HepG2 (cell line): ENCODE results near the gene JMY. TPM values are rescaled to one million over a fixed set of nuclear protein-coding genes. Genes with fewer than 3 reads are reported as not detected.

Source experiments
- ATAC-seq: fragments of 200-7000 bp; cut with Tn5 transposase; 3 replicates; pipeline ENCODE4 v1.9.1; 2020; ENCODE audit warnings: mild to moderate bottlenecking, moderate library complexity
- BruUV-seq: library from RNA; stranded (reverse); fragments of 400-500 nt; replicated peaks from 2 replicates; lab custom pipeline; 2021; lab: Mats Ljungman, UMichigan
- CTCF ChIA-PET: fragments of 300-600 bp; formaldehyde crosslinking; extraction: SDS; loops from one replicate; lab custom pipeline; 2021; ENCODE audit warnings: low total read pairs, inconsistent platforms, low intra/inter-chr PET ratio; lab: Yijun Ruan, JAX
- POLR2A ChIA-PET: fragments of 350-600 bp; sonication (Branson Sonifier 250); formaldehyde crosslinking; loops from one replicate; lab custom pipeline; 2020; ENCODE audit warnings: antibody characterized with exemption, inconsistent platforms; lab: Yijun Ruan, JAX
- DNase-seq: peaks from one replicate; pipeline ENCODE4 v3.0.0-alpha.2; 2015; ENCODE audit warnings: low spot score
- FAIRE-seq: peaks from 3 replicates; lab custom pipeline; 2011; peaks lifted over from hg19 to GRCh38; lab: Jason Lieb, UNC
- H2AFZ ChIP-seq: one replicate; pipeline ENCODE4 v1.6.1; 2011; ENCODE audit warnings: low read length, inconsistent platforms
- H3K27ac ChIP-seq: fragments of 300-600 bp; 3 replicates; pipeline ENCODE4 v1.8.0; 2011; ENCODE audit warnings: mixed run types, mild to moderate bottlenecking, mixed read lengths, low read length, inconsistent platforms; ENCODE audit not compliant: insufficient read depth; ENCODE audit errors: extremely low read length
- H3K27me3 ChIP-seq, 2 experiments: fragments of 200-600 bp in 1 of 2; 2 replicates in 1 of 2; 3 replicates in 1 of 2; pipeline versions ENCODE4 v1.6.0 to v1.8.0; 2011; ENCODE audit warnings: low read length in 2 of 2, mild to moderate bottlenecking in 2 of 2, moderate library complexity in 2 of 2, inconsistent platforms in 1 of 2; ENCODE audit not compliant: insufficient read depth in 2 of 2, control insufficient read depth in 1 of 2
- H3K36me3 ChIP-seq, 2 experiments: fragments of 200-600 bp in 1 of 2; replicated peaks in 1 of 2; 2 replicates in 1 of 2; 3 replicates in 1 of 2; pipeline versions ENCODE4 v1.5.1 to v1.8.0; 2011; ENCODE audit warnings: low read length in 2 of 2, inconsistent platforms in 1 of 2; ENCODE audit not compliant: insufficient read depth in 2 of 2, control insufficient read depth in 1 of 2
- H3K4me1 ChIP-seq: 2 replicates; pipeline ENCODE4 v1.5.1; 2012; ENCODE audit warnings: low read length, inconsistent platforms; ENCODE audit not compliant: insufficient read depth
- H3K4me2 ChIP-seq: 2 replicates; pipeline ENCODE4 v1.6.0; 2011; ENCODE audit warnings: low read depth, low read length, inconsistent platforms
- H3K4me3 ChIP-seq, 3 experiments: fragments of 200-600 bp in 1 of 3; sonication (generic), shearing (Covaris generic) in 1 of 3; replicated peaks in 1 of 3; 2 replicates each; pipeline ENCODE4 v1.5.1; 2011 to 2016; ENCODE audit warnings: low read length in 3 of 3, inconsistent platforms in 2 of 3, low read depth in 2 of 3, mild to moderate bottlenecking in 2 of 3, control low read depth in 1 of 3, mixed read lengths in 1 of 3; ENCODE audit not compliant: insufficient read depth in 1 of 3
- H3K79me2 ChIP-seq: one replicate; pipeline ENCODE4 v1.6.1; 2011; ENCODE audit warnings: low read length, inconsistent platforms; ENCODE audit not compliant: insufficient read depth
- H3K9ac ChIP-seq: 2 replicates; pipeline ENCODE4 v1.6.0; 2011; ENCODE audit warnings: mild to moderate bottlenecking, low read depth, low read length, inconsistent platforms; ENCODE audit not compliant: insufficient read depth
- H3K9me3 ChIP-seq: 2 replicates; pipeline ENCODE4 v1.5.1; 2012; ENCODE audit warnings: mild to moderate bottlenecking, low read length
- H4K20me1 ChIP-seq: 2 replicates; pipeline ENCODE4 v1.6.0; 2011; ENCODE audit warnings: inconsistent platforms, mild to moderate bottlenecking, low read length, moderate library complexity; ENCODE audit not compliant: insufficient read depth
- BORCS8-MEF2B ChIP-seq: sonication (generic); formaldehyde crosslinking; IDR thresholded peaks from 2 replicates; pipeline ENCODE4 v1.8.0; 2022; ENCODE audit warnings: mild to moderate bottlenecking, missing genetic modification reagents
- CHD4 ChIP-seq: fragments of 200-600 bp; sonication (generic); IDR thresholded peaks from 2 replicates; pipeline ENCODE4 v1.7.0; 2017; ENCODE audit warnings: mild to moderate bottlenecking, low read length, borderline replicate concordance
- EP300 ChIP-seq, 3 experiments: sonication (generic) in 1 of 3; formaldehyde crosslinking in 1 of 3; IDR thresholded peaks; 2 replicates each; pipeline versions ENCODE4 v1.5.1 to v1.6.1; 2011 to 2020; ENCODE audit warnings: low read depth in 2 of 3, low read length in 2 of 3, borderline replicate concordance in 1 of 3, improper control_type of control experiment in 1 of 3, mild to moderate bottlenecking in 1 of 3, missing genetic modification reagents in 1 of 3, moderate library complexity in 1 of 3
- ESRRA ChIP-seq: sonication (generic); formaldehyde crosslinking; IDR thresholded peaks from 2 replicates; pipeline ENCODE4 v1.5.1; 2020; ENCODE audit warnings: mild to moderate bottlenecking, low read depth, missing genetic modification reagents
- HCFC1 ChIP-seq: fragments of 150-350 bp; IDR thresholded peaks from 2 replicates; pipeline ENCODE4 v1.6.1; 2014; ENCODE audit warnings: low read depth, low read length
- JUNB ChIP-seq: sonication (generic); formaldehyde crosslinking; IDR thresholded peaks from 2 replicates; pipeline ENCODE4 v1.8.0; 2022; ENCODE audit warnings: missing genetic modification reagents, mild to moderate bottlenecking, borderline replicate concordance
- MAX ChIP-seq: IDR thresholded peaks from 2 replicates; pipeline ENCODE4 v1.6.1; 2012; ENCODE audit warnings: inconsistent platforms
- MLX ChIP-seq: IDR thresholded peaks from 2 replicates; pipeline ENCODE4 v1.6.1; 2016
- MYC ChIP-seq: sonication (generic); formaldehyde crosslinking; IDR thresholded peaks from 2 replicates; pipeline ENCODE4 v1.9.0; 2021; ENCODE audit warnings: missing genetic modification reagents, borderline replicate concordance
- PAWR ChIP-seq: sonication (generic); formaldehyde crosslinking; IDR thresholded peaks from 2 replicates; pipeline ENCODE4 v1.4.0; 2020; ENCODE audit warnings: missing genetic modification reagents, mild to moderate bottlenecking, borderline replicate concordance
- RFX1 ChIP-seq: fragments of 450-650 bp; IDR thresholded peaks from 2 replicates; pipeline ENCODE4 v1.6.1; 2017
- RFX3 ChIP-seq: IDR thresholded peaks from 2 replicates; pipeline ENCODE4 v1.6.1; 2016; ENCODE audit warnings: missing biosample characterization, missing genetic modification reagents
- SALL1 ChIP-seq: sonication (generic); formaldehyde crosslinking; IDR thresholded peaks from 2 replicates; pipeline ENCODE4 v1.8.0; 2022; ENCODE audit warnings: mild to moderate bottlenecking, missing genetic modification reagents
- SMAD9 ChIP-seq: sonication (generic); formaldehyde crosslinking; IDR thresholded peaks from 2 replicates; pipeline ENCODE4 v1.5.1; 2020; ENCODE audit warnings: mild to moderate bottlenecking, missing genetic modification reagents
- SRSF4 ChIP-seq: fragments of 200-400 bp; formaldehyde crosslinking; IDR thresholded peaks from one replicate; pipeline ENCODE4 v1.6.1; 2018; ENCODE audit warnings: mild to moderate bottlenecking, low read depth, low read length, moderate library complexity; ENCODE audit not compliant: poor library complexity, severe bottlenecking
- THAP9 ChIP-seq: sonication (generic); formaldehyde crosslinking; IDR thresholded peaks from 2 replicates; pipeline ENCODE4; 2020; ENCODE audit warnings: missing genetic modification reagents, mild to moderate bottlenecking, borderline replicate concordance
- ZMYM2 ChIP-seq: sonication (generic); formaldehyde crosslinking; IDR thresholded peaks from 2 replicates; pipeline ENCODE4 v1.8.0; 2022; ENCODE audit warnings: mild to moderate bottlenecking, missing genetic modification reagents
- ZNF121 ChIP-seq: sonication (generic); formaldehyde crosslinking; IDR thresholded peaks from 2 replicates; pipeline ENCODE4 v1.5.0; 2020; ENCODE audit warnings: mild to moderate bottlenecking, missing genetic modification reagents
- ZNF614 ChIP-seq: IDR thresholded peaks from 2 replicates; pipeline ENCODE4 v1.6.1; 2018; ENCODE audit warnings: missing biosample characterization, missing genetic modification reagents, inconsistent platforms, borderline replicate concordance
- ZNF776 ChIP-seq: sonication (generic); formaldehyde crosslinking; IDR thresholded peaks from 2 replicates; pipeline ENCODE4 v1.4.0; 2020; ENCODE audit warnings: mild to moderate bottlenecking, missing genetic modification reagents
- ZNF780A ChIP-seq: sonication (generic); formaldehyde crosslinking; IDR thresholded peaks from 2 replicates; pipeline ENCODE4 v1.8.0; 2022; ENCODE audit warnings: mild to moderate bottlenecking, missing genetic modification reagents, moderate library complexity
- WGBS: methylation state at CpG from one replicate; pipeline ENCODE4 v1.1.6; 2017; ENCODE audit warnings: low lambda C conversion rate; 5-methylcytosine and 5-hydroxymethylcytosine counted together
- in situ Hi-C: cut with HindIII; loops from 2 replicates; pipeline ENCODE4 v1.10.0; 2017; ENCODE audit warnings: low pct_unique_long_range_greater_than_20kb; ENCODE audit not compliant: extremely low pct_ligation_motif_present
- intact Hi-C: fragments of 100-400 bp; cut with micrococcal nuclease; formaldehyde crosslinking; loops from one replicate; pipeline ENCODE4 v1.10.0; 2022; ENCODE audit not compliant: unreplicated experiment
- polyA plus RNA-seq, 8 experiments: library from polyadenylated mRNA; depleted of rRNA in 3 of 8; stranded (reverse) in 7 of 8; unstranded in 1 of 8; fragments of >200 nt; fragmentation: Illumina TruSeq in 4 of 8; extraction: Trizol in 4 of 8; gene quantifications; 2 replicates each; pipeline versions ENCODE4 v1.2.1 to v1.2.3, GENCODE V29; 2011 to 2016; ENCODE audit warnings: low read depth in 4 of 8, missing spikeins in 1 of 8, mixed read lengths in 1 of 8; ENCODE audit not compliant: insufficient read depth in 1 of 8
- total RNA-seq, 5 experiments: library from RNA; depleted of rRNA; stranded (reverse); fragments of >200 nt; fragmentation: Illumina TruSeq; extraction: Trizol; gene quantifications; 2 replicates each; pipeline ENCODE4 v1.2.3, GENCODE V29; 2016; ENCODE audit warnings: low read depth in 1 of 5

The JMY gene
- total and polyA plus RNA-seq, 2 of the 13 experiments (the other 11 are each of a cell fraction or from before 2014, with no cell fraction given) = 4.0 to 4.2 TPM

DNA sequence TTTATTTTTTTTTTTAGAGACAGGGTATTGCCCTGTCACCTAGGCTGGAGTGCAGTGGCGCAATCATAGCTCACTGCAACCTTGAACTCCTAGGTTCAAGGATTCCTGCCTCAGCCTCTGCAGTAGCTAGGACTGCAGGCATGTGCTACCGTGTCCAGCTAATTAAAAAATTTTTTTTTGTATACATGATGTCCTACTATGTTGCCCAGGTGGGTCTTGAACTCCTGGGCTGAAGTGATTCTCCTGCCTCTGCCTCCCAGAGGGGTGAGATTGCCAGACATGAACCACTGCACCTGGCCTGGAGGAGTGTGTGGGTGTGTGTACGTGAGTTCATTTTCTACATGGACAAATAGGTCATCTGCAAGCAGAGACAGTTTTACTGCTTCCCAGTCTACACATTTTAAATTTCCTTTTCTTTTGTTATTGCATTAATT is 33.8 kb downstream of the JMY start:
- in situ Hi-C loops = loop anchor here (25.0 kb wide), 1 partner anchor 193 kb away; no protein-coding TSS in a partner anchor
- Histone ChIP-seq H3K27me3 (no peaks in the 10 kb centered on the region), H3K4me2 (no peak overlapping the region; the same call in 1 of the 2 replicates), H3K4me1 (peaks cover 13% of the 10 kb centered on the region), H4K20me1 (peaks cover 29% of the 10 kb centered on the region), H3K27ac (peak overlapping the region; percentile 55), H3K36me3 (no peaks in the 10 kb centered on the region; a peak in 1 of 5 replicates), H2AFZ (no peak overlapping the region), H3K9me3 (no peaks in the 10 kb centered on the region), H3K4me3 (no peak overlapping the region), H3K79me2 (peaks cover 12% of the 10 kb centered on the region), H3K9ac (no peak overlapping the region)
- ChIA-PET CTCF (no interaction called here), POLR2A (interaction anchor here (0.5 kb wide), 1 partner anchor 79 kb away, joined by 4 read pairs; no protein-coding TSS in a partner anchor)
- no TSS peak for BruUV-seq
- intact Hi-C loops = no loop called here
- FAIRE-seq (peak; percentile 40), DNase-seq (peak; percentile 20), ATAC-seq (peak; percentile 69)
- whole genome bisulfite sequencing = 61% methylated on average over 3 of the region's 3 CpGs
- TF ChIP-seq ZNF121 (CRISPR knock-in tag) (peak; percentile 43; the same call in 1 of the 2 replicates), PAWR (CRISPR knock-in tag) (no peak), RFX1 (no peak), SALL1 (CRISPR knock-in tag) (peak; percentile 77), SRSF4 (no peak), MAX (no peak), THAP9 (no peak), SMAD9 (CRISPR knock-in tag) (no peak), EP300 (IDR thresholded peaks at IDR 0.05; ENCODE audit: low read depth in 2 of 2, low read length in 2 of 2) (0 out of 4 replicates have a peak, but pooled peaks of 1 of the 2 experiments have one; percentile 16), EP300 (CRISPR knock-in tag; IDR thresholded peaks at IDR 0.05; ENCODE audit: borderline replicate concordance) (no peak), CHD4 (0 out of 2 replicates have a peak, but pooled peaks have one; percentile 78), JUNB (CRISPR knock-in tag) (no peak), BORCS8-MEF2B (CRISPR knock-in tag) (no peak), MLX (no peak), RFX3 (CRISPR knock-in tag) (no peak), HCFC1 (no peak), MYC (CRISPR knock-in tag) (no peak), ZNF780A (CRISPR knock-in tag) (no peak), ZNF614 (CRISPR knock-in tag) (no peak), ZNF776 (CRISPR knock-in tag) (no peak), ZMYM2 (peak; percentile 76), ESRRA (CRISPR knock-in tag) (0 out of 2 replicates have a peak, but pooled peaks have one; percentile 25)
